Hepatocyte (in vitro differentiated cells): ENCODE measurements around the gene DNAJC9. TPM values are rescaled to one million over a fixed set of nuclear protein-coding genes. Genes with fewer than 3 reads are reported as not detected.

ENCODE experiments used
- DNase-seq: peaks from one replicate; pipeline ENCODE4 v3.0.0-alpha.2; 2016; ENCODE audit warnings: low spot score
- H2AFZ ChIP-seq: fragments of 200-600 bp; sonication (generic); 2 replicates; pipeline ENCODE4 v1.6.0; 2016; ENCODE audit warnings: antibody characterized with exemption, mild to moderate bottlenecking
- H3K27ac ChIP-seq: fragments of 200-600 bp; sonication (generic); 2 replicates; pipeline ENCODE4 v1.5.1; 2016; ENCODE audit warnings: mild to moderate bottlenecking
- H3K27me3 ChIP-seq: fragments of 200-600 bp; sonication (generic); 2 replicates; pipeline ENCODE4 v1.6.1; 2016
- H3K36me3 ChIP-seq: fragments of 200-600 bp; sonication (generic); replicated peaks from 2 replicates; pipeline ENCODE4 v1.5.1; 2016; ENCODE audit warnings: low read depth; ENCODE audit not compliant: insufficient read depth
- H3K4me1 ChIP-seq: fragments of 200-600 bp; sonication (generic); 2 replicates; pipeline ENCODE4 v1.5.1; 2016; ENCODE audit warnings: mild to moderate bottlenecking, moderate library complexity; ENCODE audit not compliant: insufficient read depth
- H3K4me2 ChIP-seq: fragments of 200-600 bp; sonication (generic); 2 replicates; pipeline ENCODE4 v1.6.0; 2016
- H3K4me3 ChIP-seq: fragments of 200-600 bp; sonication (generic); 2 replicates; pipeline ENCODE4 v1.5.1; 2016; ENCODE audit warnings: mild to moderate bottlenecking
- H3K79me2 ChIP-seq: fragments of 200-600 bp; sonication (generic); 2 replicates; pipeline ENCODE4 v1.6.0; 2017; ENCODE audit warnings: mild to moderate bottlenecking
- H3K9me2 ChIP-seq: fragments of 200-600 bp; sonication (generic); replicated peaks from 2 replicates; pipeline ENCODE4 v1.6.0; 2017; ENCODE audit warnings: mild to moderate bottlenecking; ENCODE audit not compliant: insufficient read depth
- H3K9me3 ChIP-seq: fragments of 200-600 bp; sonication (generic); 2 replicates; pipeline ENCODE4 v1.5.1; 2016; ENCODE audit warnings: low read depth, mild to moderate bottlenecking
- H4K20me1 ChIP-seq: fragments of 200-600 bp; sonication (generic); 2 replicates; pipeline ENCODE4 v1.6.0; 2016; ENCODE audit warnings: mild to moderate bottlenecking; ENCODE audit not compliant: insufficient read depth, poor library complexity, severe bottlenecking
- EZH2 ChIP-seq: fragments of 200-600 bp; sonication (generic); IDR thresholded peaks from 2 replicates; pipeline ENCODE4 v1.6.1; 2016; ENCODE audit warnings: antibody characterized with exemption, mild to moderate bottlenecking, borderline replicate concordance
- EZH2phosphoT487 ChIP-seq: fragments of 200-600 bp; sonication (generic); IDR thresholded peaks from one replicate; pipeline ENCODE4 v1.6.1; 2018; ENCODE audit warnings: antibody characterized with exemption, mild to moderate bottlenecking, low read depth, moderate library complexity; ENCODE audit not compliant: unreplicated experiment, severe bottlenecking
- WGBS: methylation state at CpG from one replicate; pipeline ENCODE4 v1.1.6; 2016; ENCODE audit warnings: low lambda C conversion rate; ENCODE audit errors: missing lambda C conversion rate; 5-methylcytosine and 5-hydroxymethylcytosine counted together
- polyA plus RNA-seq: library from polyadenylated mRNA; unstranded; fragments of >200 nt; fragmentation: Nextera tagmentation; extraction: Ambion mirVana; gene quantifications from 2 replicates; pipeline ENCODE4 v1.2.1, GENCODE V29; 2016
- total RNA-seq: library from RNA; depleted of rRNA; stranded (reverse); fragments of >200 nt; gene quantifications from 2 replicates; pipeline ENCODE4 v1.2.3, GENCODE V29; 2014
- TF ChIP-seq, protein P1 (sequence below): fragments of 200-600 bp; sonication (generic); IDR thresholded peaks from 2 replicates; pipeline ENCODE4 v1.5.1; 2016; ENCODE audit warnings: antibody characterized with exemption, mild to moderate bottlenecking; ENCODE audit not compliant: poor library complexity

Gene DNAJC9
- total and polyA plus RNA-seq, 2 experiments from 2014 or later: 17.8 to 27.2 TPM

DNA sequence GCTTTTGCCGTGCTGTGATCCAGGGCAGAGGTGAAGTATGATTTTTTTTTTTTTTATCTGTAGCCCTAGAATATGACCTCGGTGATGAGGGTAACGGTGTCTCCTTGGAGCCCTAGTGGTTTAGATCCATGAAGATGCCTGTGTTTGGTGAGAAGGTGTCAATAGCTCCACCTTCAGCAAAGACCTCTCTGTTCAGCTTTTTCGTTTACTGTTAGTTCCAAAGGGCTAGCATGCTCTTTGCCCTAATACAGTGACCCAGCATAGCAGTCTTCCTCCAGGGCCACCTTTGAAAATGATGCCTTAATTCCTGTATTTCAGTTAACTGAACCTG, 6.1 kb upstream of the DNAJC9 start:
- Histone ChIP-seq H3K36me3 (no peaks in the 10 kb centered on the region), H3K9me3 (no peaks in the 10 kb centered on the region), H3K4me1 (peaks cover 11% of the 10 kb centered on the region), H4K20me1 (no peaks in the 10 kb centered on the region), H3K9me2 (no peaks in the 10 kb centered on the region), H3K4me2 (peak overlapping the region; percentile 97), H3K27ac (peak overlapping the region; percentile 96), H3K79me2 (peaks cover 48% of the 10 kb centered on the region), H2AFZ (peak overlapping the region; percentile 90), H3K4me3 (peak overlapping the region; percentile 80), H3K27me3 (no peaks in the 10 kb centered on the region)
- TF ChIP-seq, protein P1, sequence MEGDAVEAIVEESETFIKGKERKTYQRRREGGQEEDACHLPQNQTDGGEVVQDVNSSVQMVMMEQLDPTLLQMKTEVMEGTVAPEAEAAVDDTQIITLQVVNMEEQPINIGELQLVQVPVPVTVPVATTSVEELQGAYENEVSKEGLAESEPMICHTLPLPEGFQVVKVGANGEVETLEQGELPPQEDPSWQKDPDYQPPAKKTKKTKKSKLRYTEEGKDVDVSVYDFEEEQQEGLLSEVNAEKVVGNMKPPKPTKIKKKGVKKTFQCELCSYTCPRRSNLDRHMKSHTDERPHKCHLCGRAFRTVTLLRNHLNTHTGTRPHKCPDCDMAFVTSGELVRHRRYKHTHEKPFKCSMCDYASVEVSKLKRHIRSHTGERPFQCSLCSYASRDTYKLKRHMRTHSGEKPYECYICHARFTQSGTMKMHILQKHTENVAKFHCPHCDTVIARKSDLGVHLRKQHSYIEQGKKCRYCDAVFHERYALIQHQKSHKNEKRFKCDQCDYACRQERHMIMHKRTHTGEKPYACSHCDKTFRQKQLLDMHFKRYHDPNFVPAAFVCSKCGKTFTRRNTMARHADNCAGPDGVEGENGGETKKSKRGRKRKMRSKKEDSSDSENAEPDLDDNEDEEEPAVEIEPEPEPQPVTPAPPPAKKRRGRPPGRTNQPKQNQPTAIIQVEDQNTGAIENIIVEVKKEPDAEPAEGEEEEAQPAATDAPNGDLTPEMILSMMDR: no peak
- TF ChIP-seq EZH2phosphoT487 (no peak), EZH2 (no peak)
- peak; percentile 19 for DNase-seq
- 0% methylated on average over 4 of the region's 4 CpGs for WGBS

DNA sequence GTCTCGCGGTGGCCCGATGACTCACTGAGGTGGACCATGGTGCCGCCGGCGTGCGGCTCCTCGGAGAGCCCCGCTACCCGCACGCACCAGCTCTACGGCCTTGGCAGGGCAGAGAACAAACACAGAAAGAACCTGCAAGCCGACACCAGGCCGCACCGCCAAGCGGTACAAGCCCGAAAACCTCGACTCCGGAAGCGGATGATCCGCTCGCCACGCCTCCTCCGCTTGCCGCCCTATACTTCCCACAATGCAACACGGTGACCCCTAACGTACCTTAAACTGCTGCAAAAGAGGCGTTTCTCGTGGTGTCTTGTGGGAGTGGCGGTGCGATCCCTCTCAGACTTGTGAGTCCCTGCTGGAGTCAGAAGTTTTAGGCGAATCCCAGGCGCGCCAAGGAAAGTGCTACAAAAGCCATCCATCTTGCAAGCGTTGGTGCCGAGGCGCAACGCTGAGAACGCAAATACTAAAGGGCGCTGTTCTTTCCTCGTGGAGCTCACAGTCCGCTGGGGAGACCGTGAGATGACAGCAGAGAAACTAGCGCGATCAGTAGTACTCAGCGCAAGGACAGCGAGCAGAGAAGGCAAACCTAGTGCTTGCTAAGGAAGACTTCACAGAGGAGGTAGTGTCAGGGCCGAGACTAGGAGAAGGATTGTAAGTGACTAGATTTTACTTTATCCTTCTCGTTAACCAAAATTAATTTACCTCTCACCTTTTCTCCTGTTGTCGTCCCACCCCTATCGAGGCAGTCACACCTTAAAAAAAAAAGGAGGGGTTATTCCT, 5.6 kb upstream of the DNAJC9 start, which contains the start of gene MRPS16:
Gene MRPS16 (minus strand): TSS at position 200 of the 780 bp plus-strand sequence. CDS start 162 bp downstream, at position 38.
- peaks cover 54% of the 10 kb centered on the region for H3K79me2 ChIP-seq
- WGBS: under 1% methylated on average over 51 of the region's 51 CpGs

DNA sequence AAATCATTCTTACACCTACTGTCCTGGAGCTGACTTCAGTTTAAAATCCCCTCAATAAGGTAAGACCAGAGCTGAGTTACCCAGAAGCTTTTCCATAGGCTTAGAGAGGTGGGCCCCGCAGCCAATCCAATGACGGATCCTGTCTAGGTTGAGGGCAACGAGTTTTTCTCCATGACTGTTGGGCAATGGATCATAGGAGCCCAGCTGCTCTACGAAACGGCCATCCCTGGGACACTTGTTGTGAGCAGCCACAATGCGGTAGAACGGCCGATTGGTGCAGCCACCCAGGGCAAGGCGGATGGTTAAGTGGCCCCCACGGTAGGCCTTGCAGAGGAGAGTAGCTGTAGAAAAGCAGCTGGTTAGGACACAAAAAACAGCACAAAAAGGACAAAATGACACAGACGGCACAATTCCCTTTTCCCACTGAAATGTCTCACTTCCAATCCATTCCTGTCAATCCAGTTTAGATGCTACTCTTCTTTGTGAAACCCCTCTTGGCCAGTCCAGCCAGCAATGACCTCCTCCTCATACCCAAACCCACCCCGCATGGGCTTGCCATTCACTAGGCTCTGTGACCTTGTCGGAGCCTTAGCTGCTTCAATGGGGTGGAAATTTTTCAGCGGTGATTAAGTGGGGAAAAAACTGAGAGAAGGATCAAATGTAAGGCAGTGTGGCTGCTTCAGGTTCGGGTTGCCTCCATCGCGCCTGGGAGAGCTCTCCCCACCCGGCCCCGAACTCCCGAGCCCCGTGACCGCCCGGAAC, 4.8 kb upstream of the DNAJC9 start:
- no peaks in the 10 kb centered on the region for H3K36me3 ChIP-seq
- peak overlapping the region; percentile 89 for H2AFZ ChIP-seq
- WGBS: 19% methylated on average over 23 of the region's 23 CpGs
- no peaks in the 10 kb centered on the region for H3K9me2 ChIP-seq
- H4K20me1 ChIP-seq: no peaks in the 10 kb centered on the region
- H3K4me2 ChIP-seq: peak overlapping the region; percentile 97
- DNase-seq: peak; percentile 38
- peaks cover 18% of the 10 kb centered on the region for H3K4me1 ChIP-seq
- H3K9me3 ChIP-seq: no peaks in the 10 kb centered on the region
- no peaks in the 10 kb centered on the region for H3K27me3 ChIP-seq
- peak overlapping the region; percentile 96 for H3K27ac ChIP-seq
- H3K4me3 ChIP-seq: peak overlapping the region; percentile 80
- TF ChIP-seq EZH2phosphoT487 (no peak), EZH2 (no peak)
- TF ChIP-seq, protein P1: no peak
- H3K79me2 ChIP-seq: peaks cover 55% of the 10 kb centered on the region

More for the DNA sequence above, 5.6 kb upstream of the DNAJC9 start, which contains the start of gene MRPS16:
- Histone ChIP-seq H3K9me2 (no peaks in the 10 kb centered on the region), H3K27ac (peak within 1 kb of the TSS; percentile 96), H3K27me3 (no peaks in the 10 kb centered on the region), H3K4me3 (peak within 1 kb of the TSS; percentile 80), H3K4me1 (peaks cover 16% of the 10 kb centered on the region), H4K20me1 (no peaks in the 10 kb centered on the region), H3K4me2 (peak within 1 kb of the TSS; percentile 97), H3K36me3 (no peaks in the 10 kb centered on the region), H3K9me3 (no peaks in the 10 kb centered on the region), H2AFZ (peak within 1 kb of the TSS; percentile 90)
- TF ChIP-seq EZH2 (no peak), EZH2phosphoT487 (no peak)
- TF ChIP-seq, protein P1: no peak
- peak; percentile 96 for DNase-seq
